DND-41 (cell line): ENCODE results near the gene UBP1.

ENCODE experiments used
- EZH2 ChIP-seq: IDR thresholded peaks from 3 replicates; pipeline ENCODE4 v1.6.1; 2012; ENCODE audit warnings: borderline replicate concordance, low read depth, mild to moderate bottlenecking, moderate library complexity, low read length, inconsistent platforms; ENCODE audit not compliant: severe bottlenecking
- TF ChIP-seq, protein P1 (sequence below): IDR thresholded peaks from 2 replicates; pipeline ENCODE4 v1.5.1; 2012; ENCODE audit warnings: borderline replicate concordance, low read length, moderate library complexity, mild to moderate bottlenecking; ENCODE audit not compliant: poor library complexity, severe bottlenecking; ENCODE audit errors: extremely low read depth

DNA sequence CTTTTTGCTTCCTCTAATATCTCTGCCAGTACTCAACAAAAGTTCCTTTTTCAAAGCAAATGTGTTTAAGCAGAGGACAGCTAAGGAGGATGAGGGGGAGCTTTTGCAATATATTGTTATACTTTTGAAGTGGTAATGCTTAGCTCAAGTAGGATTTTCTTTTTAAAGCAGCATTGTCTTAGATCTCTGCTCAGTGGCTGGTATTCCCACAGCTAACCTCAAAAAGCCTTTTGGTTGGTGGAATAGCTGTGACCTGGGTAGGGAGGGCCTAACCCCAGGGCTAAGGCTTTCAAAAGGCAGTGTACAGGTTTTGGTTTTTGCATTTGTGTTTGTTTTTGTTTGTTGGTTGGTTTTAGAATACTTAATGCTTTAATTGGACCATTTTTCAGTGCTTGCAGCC lies 76.1 kb downstream of the UBP1 start:
- TF ChIP-seq, protein P1, sequence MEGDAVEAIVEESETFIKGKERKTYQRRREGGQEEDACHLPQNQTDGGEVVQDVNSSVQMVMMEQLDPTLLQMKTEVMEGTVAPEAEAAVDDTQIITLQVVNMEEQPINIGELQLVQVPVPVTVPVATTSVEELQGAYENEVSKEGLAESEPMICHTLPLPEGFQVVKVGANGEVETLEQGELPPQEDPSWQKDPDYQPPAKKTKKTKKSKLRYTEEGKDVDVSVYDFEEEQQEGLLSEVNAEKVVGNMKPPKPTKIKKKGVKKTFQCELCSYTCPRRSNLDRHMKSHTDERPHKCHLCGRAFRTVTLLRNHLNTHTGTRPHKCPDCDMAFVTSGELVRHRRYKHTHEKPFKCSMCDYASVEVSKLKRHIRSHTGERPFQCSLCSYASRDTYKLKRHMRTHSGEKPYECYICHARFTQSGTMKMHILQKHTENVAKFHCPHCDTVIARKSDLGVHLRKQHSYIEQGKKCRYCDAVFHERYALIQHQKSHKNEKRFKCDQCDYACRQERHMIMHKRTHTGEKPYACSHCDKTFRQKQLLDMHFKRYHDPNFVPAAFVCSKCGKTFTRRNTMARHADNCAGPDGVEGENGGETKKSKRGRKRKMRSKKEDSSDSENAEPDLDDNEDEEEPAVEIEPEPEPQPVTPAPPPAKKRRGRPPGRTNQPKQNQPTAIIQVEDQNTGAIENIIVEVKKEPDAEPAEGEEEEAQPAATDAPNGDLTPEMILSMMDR = no peak
- no peak for TF ChIP-seq EZH2
